DND-41 (cell line): ENCODE measurements around the gene ZNF581.

ENCODE experiments used
- EZH2 ChIP-seq: IDR thresholded peaks from 3 replicates; pipeline ENCODE4 v1.6.1; 2012; ENCODE audit warnings: borderline replicate concordance, low read depth, mild to moderate bottlenecking, moderate library complexity, low read length, inconsistent platforms; ENCODE audit not compliant: severe bottlenecking
- TF ChIP-seq, protein P1 (sequence below): IDR thresholded peaks from 2 replicates; pipeline ENCODE4 v1.5.1; 2012; ENCODE audit warnings: borderline replicate concordance, low read length, moderate library complexity, mild to moderate bottlenecking; ENCODE audit not compliant: poor library complexity, severe bottlenecking; ENCODE audit errors: extremely low read depth

DNA sequence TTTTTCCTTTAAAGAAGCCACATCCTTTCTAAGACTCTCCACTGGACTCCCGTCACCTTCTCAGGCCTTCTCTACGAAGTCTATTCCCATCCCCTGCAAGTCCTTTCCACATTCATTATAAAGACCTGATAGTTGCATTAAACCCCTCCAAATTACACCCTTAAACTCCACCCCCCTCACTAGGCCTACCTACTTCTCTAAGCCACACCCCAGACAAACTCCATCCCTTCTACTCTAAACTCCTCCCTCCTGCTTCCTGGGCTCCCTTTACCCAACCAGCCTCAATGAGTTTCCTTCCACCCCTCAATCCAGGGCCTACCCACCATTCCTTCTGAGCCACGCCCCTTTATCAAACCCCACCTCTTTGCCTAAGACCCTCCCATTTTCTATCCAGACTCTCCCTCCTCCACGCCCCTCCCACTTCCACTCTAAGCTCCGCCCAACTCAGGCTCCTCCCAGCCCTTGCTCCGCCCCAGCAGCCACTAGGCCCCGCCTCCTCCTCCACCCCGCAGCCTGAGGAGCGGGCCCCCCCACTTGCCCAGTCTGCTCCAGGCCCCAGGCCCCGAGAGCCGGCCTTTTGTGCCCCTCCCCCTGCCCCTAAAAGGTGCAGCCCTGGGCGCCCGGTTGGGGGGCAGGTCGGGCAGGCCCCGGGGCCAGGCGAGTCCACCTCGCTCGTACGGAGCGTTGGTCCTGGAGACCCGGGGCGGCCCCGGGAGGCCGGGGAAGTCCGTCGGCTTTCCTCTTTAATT lies 44.6 kb upstream of the ZNF581 start:
- TF ChIP-seq, protein P1, sequence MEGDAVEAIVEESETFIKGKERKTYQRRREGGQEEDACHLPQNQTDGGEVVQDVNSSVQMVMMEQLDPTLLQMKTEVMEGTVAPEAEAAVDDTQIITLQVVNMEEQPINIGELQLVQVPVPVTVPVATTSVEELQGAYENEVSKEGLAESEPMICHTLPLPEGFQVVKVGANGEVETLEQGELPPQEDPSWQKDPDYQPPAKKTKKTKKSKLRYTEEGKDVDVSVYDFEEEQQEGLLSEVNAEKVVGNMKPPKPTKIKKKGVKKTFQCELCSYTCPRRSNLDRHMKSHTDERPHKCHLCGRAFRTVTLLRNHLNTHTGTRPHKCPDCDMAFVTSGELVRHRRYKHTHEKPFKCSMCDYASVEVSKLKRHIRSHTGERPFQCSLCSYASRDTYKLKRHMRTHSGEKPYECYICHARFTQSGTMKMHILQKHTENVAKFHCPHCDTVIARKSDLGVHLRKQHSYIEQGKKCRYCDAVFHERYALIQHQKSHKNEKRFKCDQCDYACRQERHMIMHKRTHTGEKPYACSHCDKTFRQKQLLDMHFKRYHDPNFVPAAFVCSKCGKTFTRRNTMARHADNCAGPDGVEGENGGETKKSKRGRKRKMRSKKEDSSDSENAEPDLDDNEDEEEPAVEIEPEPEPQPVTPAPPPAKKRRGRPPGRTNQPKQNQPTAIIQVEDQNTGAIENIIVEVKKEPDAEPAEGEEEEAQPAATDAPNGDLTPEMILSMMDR, result no peak
- no peak for TF ChIP-seq EZH2
